Tibial artery (tissue), 4 donors: Measurements from ENCODE around the gene SPHK2.

Experiments used
- DNase-seq, 2 donors: peaks; one replicate each; pipeline ENCODE4 v3.0.0-alpha.2; 2019
- H3K27ac ChIP-seq, 2 donors: fragments of 200-600 bp; sonication (generic) in 1 of 2; 1 replicate in 1 of 2; 2 replicates in 1 of 2; pipeline ENCODE4 v1.5.1; 2018 to 2019; ENCODE audit warnings: mild to moderate bottlenecking in 1 of 2
- H3K27me3 ChIP-seq, 2 donors: fragments of 200-600 bp; sonication (generic) in 1 of 2; one replicate each; pipeline versions ENCODE4 v1.5.1 to v1.6.0; 2016 to 2019
- H3K36me3 ChIP-seq, 3 donors: fragments of 200-600 bp; sonication (generic) in 2 of 3; one replicate each; pipeline ENCODE4 v1.5.1; 2016 to 2019; ENCODE audit warnings: mild to moderate bottlenecking in 2 of 3
- H3K4me1 ChIP-seq, 4 donors: fragments of 200-600 bp; sonication (generic) in 2 of 4; 1 replicate in 3 of 4; 2 replicates in 1 of 4; pipeline ENCODE4 v1.5.1; 2016 to 2019
- H3K4me3 ChIP-seq, 2 donors: fragments of 200-600 bp; sonication (generic) in 1 of 2; 1 replicate in 1 of 2; 2 replicates in 1 of 2; pipeline ENCODE4 v1.5.1; 2018 to 2019; ENCODE audit warnings: mild to moderate bottlenecking in 2 of 2
- H3K9me3 ChIP-seq, 3 donors: fragments of 200-600 bp; sonication (generic) in 1 of 3; one replicate each; pipeline ENCODE4 v1.5.1; 2016 to 2019
- CTCF ChIP-seq, 2 experiments: fragments of 200-600 bp in 1 of 2; fragments of 450-650 bp in 1 of 2; IDR thresholded peaks; one replicate each; pipeline ENCODE4 v1.5.1; 2017 to 2019; ENCODE audit warnings: antibody characterized with exemption in 2 of 2, mild to moderate bottlenecking in 1 of 2, moderate library complexity in 1 of 2
- intact Hi-C: fragments of 100-400 bp; cut with DNase I; formaldehyde crosslinking; loops from one replicate; pipeline ENCODE4 v1.15.0; 2023; ENCODE audit warnings: low total_unique reads

Gene SPHK2

GRCh38 chr19:48623556-48624066 lies 4.3 kb downstream of the SPHK2 start:
- Histone ChIP-seq H3K27me3 (no peaks in the 10 kb centered on the region), H3K36me3 (peaks cover 0 to 38% (median 7%) of the 10 kb centered on the region in 3 donors), H3K4me1 (peaks cover 0 to 42% (median 29%) of the 10 kb centered on the region in 4 donors), H3K27ac (peak overlapping the region; percentile 80 to 81), H3K4me3 (peak overlapping the region; percentile 56 to 64), H3K9me3 (no peaks in the 10 kb centered on the region)
- TF ChIP-seq CTCF (IDR thresholded peaks at IDR 0.05), result no peak
- DNase-seq, result no peak
- intact Hi-C loops, result no loop called here

GRCh38 chr19:48624067-48624594 lies 4.8 kb downstream of the SPHK2 start:
- no peaks in the 10 kb centered on the region for H3K27me3 ChIP-seq
- TF ChIP-seq CTCF (IDR thresholded peaks at IDR 0.05), result peak in 1 of 2 experiments; percentile 7
- H3K4me1 ChIP-seq, result peaks cover 0 to 42% (median 29%) of the 10 kb centered on the region in 4 donors
- H3K36me3 ChIP-seq, result peaks cover 0 to 43% (median 7%) of the 10 kb centered on the region in 3 donors
- no peaks in the 10 kb centered on the region for H3K9me3 ChIP-seq
- peak overlapping the region; percentile 56 to 64 for H3K4me3 ChIP-seq
- intact Hi-C loops, result no loop called here
- peak; percentile 98 to 99 for DNase-seq
- peak overlapping the region; percentile 80 to 81 for H3K27ac ChIP-seq

GRCh38 chr19:48624791-48625723 lies 5.8 kb downstream of the SPHK2 start:
- H3K4me1 ChIP-seq, result peaks cover 0 to 39% (median 28%) of the 10 kb centered on the region in 4 donors
- intact Hi-C loops, result no loop called here
- no peaks in the 10 kb centered on the region for H3K9me3 ChIP-seq
- no peaks in the 10 kb centered on the region for H3K27me3 ChIP-seq
- peak in 1 of 2 donors; percentile 69 for DNase-seq
- H3K4me3 ChIP-seq, result peak overlapping the region; percentile 56 to 64
- no peak for TF ChIP-seq CTCF (IDR thresholded peaks at IDR 0.05)
- H3K27ac ChIP-seq, result peak overlapping the region; percentile 80 to 81
- H3K36me3 ChIP-seq, result peaks cover 0 to 52% (median 7%) of the 10 kb centered on the region in 3 donors

GRCh38 chr19:48625891-48626327 lies 6.6 kb downstream of the SPHK2 start:
- peaks cover 0 to 40% (median 30%) of the 10 kb centered on the region in 4 donors for H3K4me1 ChIP-seq
- DNase-seq, result peak in 1 of 2 donors; percentile 71
- H3K4me3 ChIP-seq, result no peak overlapping the region
- peaks cover 0 to 61% (median 7%) of the 10 kb centered on the region in 3 donors for H3K36me3 ChIP-seq
- no peaks in the 10 kb centered on the region for H3K9me3 ChIP-seq
- TF ChIP-seq CTCF (IDR thresholded peaks at IDR 0.05), result no peak
- no peak overlapping the region for H3K27ac ChIP-seq
- H3K27me3 ChIP-seq, result no peaks in the 10 kb centered on the region
- intact Hi-C loops, result no loop called here

- no peaks in the 10 kb centered on the region for H3K27me3 ChIP-seq
- no peak overlapping the region for H3K4me3 ChIP-seq
- TF ChIP-seq CTCF (IDR thresholded peaks at IDR 0.05), result no peak
- H3K9me3 ChIP-seq, result no peaks in the 10 kb centered on the region
- DNase-seq, result peak in 1 of 2 donors; percentile 72
- H3K36me3 ChIP-seq, result peaks cover 0 to 69% (median 7%) of the 10 kb centered on the region in 3 donors
- H3K4me1 ChIP-seq, result peaks cover 0 to 45% (median 30%) of the 10 kb centered on the region in 4 donors
- H3K27ac ChIP-seq, result no peak overlapping the region
- intact Hi-C loops, result no loop called here
These were observed 8.0 kb downstream of the SPHK2 start for GRCh38 chr19:48627201-48627864.
